Activated naive CD8-positive, alpha-beta T cell treated with anti-CD3 and anti-CD28 coated beads for 36 hours (primary cell): ENCODE results near the gene MEDAG. TPM values are rescaled to one million over a fixed set of nuclear protein-coding genes. Genes with fewer than 3 reads are reported as not detected.

Experiments
- DNase-seq: peaks from one replicate; pipeline ENCODE4 v3.0.0; 2021
- H3K27ac Mint-ChIP-seq: one replicate; pipeline ENCODE4 v1.8.0; 2022; ENCODE audit warnings: mild to moderate bottlenecking, moderate library complexity, mixed read lengths
- H3K27me3 Mint-ChIP-seq: one replicate; pipeline ENCODE4 v1.8.0; 2022; ENCODE audit warnings: mild to moderate bottlenecking, mixed read lengths
- H3K36me3 Mint-ChIP-seq: one replicate; pipeline ENCODE4 v1.8.0; 2021; ENCODE audit warnings: mild to moderate bottlenecking, mixed read lengths
- H3K4me1 Mint-ChIP-seq: one replicate; pipeline ENCODE4 v1.8.0; 2021; ENCODE audit warnings: mixed read lengths
- H3K4me3 Mint-ChIP-seq: one replicate; pipeline ENCODE4 v1.8.0; 2022; ENCODE audit warnings: mild to moderate bottlenecking, moderate library complexity, mixed read lengths
- H3K9me3 Mint-ChIP-seq: one replicate; pipeline ENCODE4 v1.8.0; 2022; ENCODE audit warnings: mixed read lengths
- total RNA-seq, 2 experiments: library from RNA; stranded (reverse); gene quantifications; one replicate each; pipeline ENCODE4 v1.2.3, GENCODE V29; 2021

MEDAG gene
- total RNA-seq, 2 experiments from 2014 or later = not detected

GRCh38 chr13:30934803-30935202 lies 28.7 kb downstream of the MEDAG start:
- H3K4me1 Mint-ChIP-seq = no peaks in the 10 kb centered on the region
- H3K27me3 Mint-ChIP-seq = peaks cover 34% of the 10 kb centered on the region
- no peak overlapping the region for H3K4me3 Mint-ChIP-seq
- DNase-seq = no peak
- H3K36me3 Mint-ChIP-seq = no peaks in the 10 kb centered on the region
- no peaks in the 10 kb centered on the region for H3K9me3 Mint-ChIP-seq
- no peak overlapping the region for H3K27ac Mint-ChIP-seq

GRCh38 chr13:30936971-30937370 lies 30.9 kb downstream of the MEDAG start:
- no peaks in the 10 kb centered on the region for H3K9me3 Mint-ChIP-seq
- H3K27me3 Mint-ChIP-seq = peaks cover 20% of the 10 kb centered on the region
- H3K4me3 Mint-ChIP-seq = no peak overlapping the region
- no peaks in the 10 kb centered on the region for H3K4me1 Mint-ChIP-seq
- no peak for DNase-seq
- H3K27ac Mint-ChIP-seq = no peak overlapping the region
- H3K36me3 Mint-ChIP-seq = no peaks in the 10 kb centered on the region

GRCh38 chr13:30943881-30944280 lies 37.8 kb downstream of the MEDAG start:
- Mint-ChIP-seq H3K9me3 (peaks cover 14% of the 10 kb centered on the region), H3K27ac (no peak overlapping the region), H3K27me3 (peaks cover 45% of the 10 kb centered on the region), H3K4me3 (no peak overlapping the region), H3K36me3 (peaks cover 4% of the 10 kb centered on the region), H3K4me1 (no peaks in the 10 kb centered on the region)
- no peak for DNase-seq

GRCh38 chr13:30957258-30957943 lies 51.3 kb downstream of the MEDAG start:
- Mint-ChIP-seq H3K4me3 (no peak overlapping the region), H3K27me3 (peaks cover 43% of the 10 kb centered on the region), H3K4me1 (no peaks in the 10 kb centered on the region), H3K27ac (no peak overlapping the region), H3K36me3 (no peaks in the 10 kb centered on the region), H3K9me3 (peaks cover 21% of the 10 kb centered on the region)
- DNase-seq = no peak

GRCh38 chr13:30959678-30960077 lies 53.6 kb downstream of the MEDAG start:
- peaks cover 52% of the 10 kb centered on the region for H3K27me3 Mint-ChIP-seq
- H3K4me1 Mint-ChIP-seq = no peaks in the 10 kb centered on the region
- no peaks in the 10 kb centered on the region for H3K36me3 Mint-ChIP-seq
- DNase-seq = no peak
- H3K27ac Mint-ChIP-seq = no peak overlapping the region
- no peak overlapping the region for H3K4me3 Mint-ChIP-seq
- H3K9me3 Mint-ChIP-seq = peaks cover 21% of the 10 kb centered on the region

DNA sequence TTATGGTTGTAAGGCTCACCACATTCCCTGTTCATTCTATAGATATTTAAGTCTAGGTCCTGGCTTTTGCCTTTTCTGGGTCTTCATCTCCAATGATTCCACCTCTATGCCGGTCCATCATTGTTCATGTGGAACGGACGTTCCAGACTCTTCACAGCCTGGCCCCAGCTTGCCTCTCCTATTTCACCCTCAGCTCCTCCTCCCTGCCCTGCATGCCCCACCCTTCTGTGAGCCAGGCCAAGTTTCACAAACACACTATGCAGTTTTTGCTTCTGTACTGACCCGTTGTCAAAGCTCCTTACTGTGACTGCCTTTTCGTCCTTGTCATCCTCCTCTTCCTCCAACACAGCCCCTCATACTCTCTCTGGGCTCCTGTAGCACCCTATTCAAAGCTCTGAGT lies 57.7 kb downstream of the MEDAG start:
- no peak for DNase-seq
- H3K36me3 Mint-ChIP-seq = no peaks in the 10 kb centered on the region
- H3K9me3 Mint-ChIP-seq = peaks cover 13% of the 10 kb centered on the region
- no peak overlapping the region for H3K27ac Mint-ChIP-seq
- no peak overlapping the region for H3K4me3 Mint-ChIP-seq
- H3K27me3 Mint-ChIP-seq = peaks cover 50% of the 10 kb centered on the region
- H3K4me1 Mint-ChIP-seq = no peaks in the 10 kb centered on the region

- H3K9me3 Mint-ChIP-seq = peaks cover under 1% of the 10 kb centered on the region
- H3K4me1 Mint-ChIP-seq = no peaks in the 10 kb centered on the region
- DNase-seq = no peak
- H3K27me3 Mint-ChIP-seq = peaks cover 44% of the 10 kb centered on the region
- no peak overlapping the region for H3K27ac Mint-ChIP-seq
- no peaks in the 10 kb centered on the region for H3K36me3 Mint-ChIP-seq
- H3K4me3 Mint-ChIP-seq = no peak overlapping the region
Observed at GRCh38 chr13:30965380-30965779, 59.3 kb downstream of the MEDAG start.

- Mint-ChIP-seq H3K27ac (no peak overlapping the region), H3K36me3 (no peaks in the 10 kb centered on the region), H3K9me3 (no peaks in the 10 kb centered on the region), H3K4me3 (no peak overlapping the region), H3K4me1 (no peaks in the 10 kb centered on the region), H3K27me3 (peaks cover 41% of the 10 kb centered on the region)
- DNase-seq = no peak
Observed at GRCh38 chr13:30966101-30966500, 60.0 kb downstream of the MEDAG start.

DNA sequence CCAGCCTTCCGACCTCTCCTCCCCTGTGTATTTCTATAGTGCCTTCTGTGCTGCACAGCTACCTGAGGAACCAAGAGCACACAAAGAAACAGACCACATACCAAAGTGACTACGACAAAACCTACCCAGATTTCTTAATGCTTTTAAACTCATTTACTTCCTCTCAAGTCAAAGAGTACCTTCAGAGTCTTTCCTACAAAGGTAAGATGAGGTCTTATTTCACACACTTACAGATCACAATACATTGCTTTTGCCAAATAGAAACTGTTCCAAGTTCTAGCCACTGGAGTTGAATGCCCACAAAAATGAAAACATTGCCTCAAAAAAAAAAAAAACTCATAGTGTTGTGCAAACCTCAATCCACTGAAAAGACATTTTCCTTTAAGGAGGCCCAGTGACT lies 62.8 kb downstream of the MEDAG start:
- H3K4me3 Mint-ChIP-seq = no peak overlapping the region

DNA sequence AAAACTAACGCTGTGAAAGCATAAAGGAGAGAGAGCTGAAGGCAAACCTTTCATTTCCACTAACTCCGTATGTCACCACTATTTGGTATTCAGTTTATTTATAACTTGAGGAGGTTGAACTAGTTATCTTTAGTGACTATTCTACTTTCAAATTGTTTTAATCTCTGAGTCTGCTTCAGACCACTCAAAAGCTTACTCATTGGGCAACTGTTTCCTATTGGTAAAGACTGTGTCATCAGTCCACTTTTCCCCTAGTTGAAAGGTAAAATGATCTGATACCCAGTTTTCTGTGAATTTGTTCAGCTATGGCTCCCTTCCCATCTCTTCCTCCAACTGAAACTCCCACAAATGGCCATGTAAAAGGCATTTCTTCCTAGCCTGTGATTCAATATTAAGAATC lies 65.5 kb downstream of the MEDAG start:
- Mint-ChIP-seq H3K9me3 (no peaks in the 10 kb centered on the region), H3K4me3 (no peak overlapping the region), H3K27me3 (peaks cover 27% of the 10 kb centered on the region), H3K4me1 (no peaks in the 10 kb centered on the region), H3K27ac (no peak overlapping the region), H3K36me3 (no peaks in the 10 kb centered on the region)
- DNase-seq = no peak

More for the DNA sequence above, 62.8 kb downstream of the MEDAG start:
- peaks cover 37% of the 10 kb centered on the region for H3K27me3 Mint-ChIP-seq
- H3K9me3 Mint-ChIP-seq = no peaks in the 10 kb centered on the region
- H3K36me3 Mint-ChIP-seq = no peaks in the 10 kb centered on the region
- no peak for DNase-seq
- no peak overlapping the region for H3K27ac Mint-ChIP-seq
- H3K4me1 Mint-ChIP-seq = no peaks in the 10 kb centered on the region

- no peak overlapping the region for H3K27ac Mint-ChIP-seq
- peaks cover 22% of the 10 kb centered on the region for H3K27me3 Mint-ChIP-seq
- no peak for DNase-seq
- no peak overlapping the region for H3K4me3 Mint-ChIP-seq
- no peaks in the 10 kb centered on the region for H3K36me3 Mint-ChIP-seq
- no peaks in the 10 kb centered on the region for H3K9me3 Mint-ChIP-seq
- H3K4me1 Mint-ChIP-seq = no peaks in the 10 kb centered on the region
Observed at GRCh38 chr13:30972888-30973377, 66.9 kb downstream of the MEDAG start.

DNA sequence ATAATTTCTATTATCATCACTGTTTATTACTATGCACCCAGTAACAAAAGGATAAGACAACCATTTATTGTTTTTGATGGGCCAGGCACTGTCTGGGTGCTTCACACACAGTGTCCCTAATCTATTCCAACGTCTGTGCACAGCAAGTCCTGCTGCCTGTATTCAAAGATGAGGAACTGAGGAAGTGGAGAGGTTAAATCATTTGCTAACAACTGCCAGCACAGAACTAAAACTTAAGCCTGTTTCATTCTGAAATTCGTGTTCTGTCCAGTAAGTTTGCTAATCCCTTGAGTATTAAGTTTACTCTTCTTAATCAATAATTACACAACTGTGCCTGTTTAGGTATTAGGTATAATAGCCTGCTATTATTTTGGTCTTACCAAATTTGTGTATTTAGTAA lies 68.3 kb downstream of the MEDAG start:
- Mint-ChIP-seq H3K27me3 (peaks cover 23% of the 10 kb centered on the region), H3K9me3 (no peaks in the 10 kb centered on the region), H3K4me1 (no peaks in the 10 kb centered on the region), H3K36me3 (no peaks in the 10 kb centered on the region), H3K4me3 (no peak overlapping the region), H3K27ac (no peak overlapping the region)
- DNase-seq = no peak

Other genes starting within 250 kb of the MEDAG start
- gene ALOX5AP, start 170.7 kb upstream of the MEDAG start, total RNA-seq = 10 to 100 TPM; 16.4 to 17.4 TPM
- not detected for gene TEX26, start 26.4 kb downstream of the MEDAG start, total RNA-seq